H9 (cell line): ENCODE measurements around the gene ZNF467. TPM values are rescaled to one million over a fixed set of nuclear protein-coding genes. Genes with fewer than 3 reads are reported as not detected.

Experiments used
- DNase-seq: peaks from one replicate; pipeline ENCODE4 v3.0.0-alpha.2; 2017
- H2AFZ ChIP-seq: one replicate; pipeline ENCODE4 v1.6.1; 2013; ENCODE audit warnings: mild to moderate bottlenecking, low read length, control low read depth, moderate library complexity
- H2AK5ac ChIP-seq: 2 replicates; pipeline ENCODE4 v1.6.1; 2013; ENCODE audit warnings: low read length, control low read depth, mixed read lengths; ENCODE audit not compliant: insufficient read length
- H2BK120ac ChIP-seq: one replicate; pipeline ENCODE4 v1.6.1; 2013; ENCODE audit warnings: low read depth, mild to moderate bottlenecking, low read length, control low read depth, inconsistent platforms; ENCODE audit not compliant: poor library complexity, severe bottlenecking
- H2BK12ac ChIP-seq: 2 replicates; pipeline ENCODE4 v1.6.1; 2013; ENCODE audit warnings: low read length, control low read depth, mixed read lengths, low read depth; ENCODE audit not compliant: insufficient read length
- H2BK15ac ChIP-seq: 2 replicates; pipeline ENCODE4 v1.6.1; 2013; ENCODE audit warnings: low read depth, low read length, control low read depth
- H2BK20ac ChIP-seq: one replicate; pipeline ENCODE4 v1.6.1; 2013; ENCODE audit warnings: low read depth, mild to moderate bottlenecking, low read length, control low read depth, inconsistent platforms; ENCODE audit not compliant: poor library complexity, severe bottlenecking
- H2BK5ac ChIP-seq: 2 replicates; pipeline ENCODE4 v1.6.1; 2013; ENCODE audit warnings: low read length, control low read depth, mixed read lengths; ENCODE audit not compliant: insufficient read length
- H3K14ac ChIP-seq: 2 replicates; pipeline ENCODE4 v1.6.1; 2013; ENCODE audit warnings: low read length, control low read depth; ENCODE audit not compliant: insufficient read depth
- H3K18ac ChIP-seq: 2 replicates; pipeline ENCODE4 v1.6.1; 2013; ENCODE audit warnings: low read depth, mild to moderate bottlenecking, mixed read lengths, low read length, control low read depth; ENCODE audit not compliant: insufficient read length
- H3K23ac ChIP-seq: 2 replicates; pipeline ENCODE4 v1.6.1; 2013; ENCODE audit warnings: low read length, control low read depth, mixed read lengths, low read depth; ENCODE audit not compliant: insufficient read length
- H3K23me2 ChIP-seq: 2 replicates; pipeline ENCODE4 v1.6.1; 2013; ENCODE audit warnings: low read depth, mild to moderate bottlenecking, mixed read lengths, low read length, control low read depth; ENCODE audit not compliant: insufficient read length, poor library complexity, severe bottlenecking
- H3K27ac ChIP-seq: 2 replicates; pipeline ENCODE4 v1.5.1; 2013; ENCODE audit warnings: low read length, control low read depth, mixed read lengths, low read depth; ENCODE audit not compliant: insufficient read length
- H3K27me3 ChIP-seq: 2 replicates; pipeline ENCODE4 v1.6.1; 2013; ENCODE audit warnings: low read length, control low read depth, inconsistent platforms; ENCODE audit not compliant: insufficient read depth
- H3K4ac ChIP-seq: 2 replicates; pipeline ENCODE4 v1.6.1; 2013; ENCODE audit warnings: low read depth, mild to moderate bottlenecking, control low read depth, inconsistent platforms, low read length, moderate library complexity
- H3K4me1 ChIP-seq: 2 replicates; pipeline ENCODE4 v1.6.1; 2013; ENCODE audit warnings: low read length, control low read depth, inconsistent platforms; ENCODE audit not compliant: insufficient read depth
- H3K4me2 ChIP-seq: 2 replicates; pipeline ENCODE4 v1.6.1; 2013; ENCODE audit warnings: low read length, control low read depth, mixed read lengths; ENCODE audit not compliant: insufficient read length, insufficient read depth
- H3K56ac ChIP-seq: 2 replicates; pipeline ENCODE4 v1.6.1; 2013; ENCODE audit warnings: low read depth, mild to moderate bottlenecking, mixed read lengths, low read length, control low read depth; ENCODE audit not compliant: insufficient read length
- H3K79me1 ChIP-seq: 2 replicates; pipeline ENCODE4 v1.6.1; 2013; ENCODE audit warnings: low read depth, mild to moderate bottlenecking, moderate library complexity, low read length, control low read depth, inconsistent platforms; ENCODE audit not compliant: insufficient read depth, poor library complexity, severe bottlenecking
- H3K79me2 ChIP-seq: 2 replicates; pipeline ENCODE4 v1.6.1; 2013; ENCODE audit warnings: low read length, control low read depth, inconsistent platforms; ENCODE audit not compliant: insufficient read depth
- H3K9ac ChIP-seq: 2 replicates; pipeline ENCODE4 v1.6.1; 2013; ENCODE audit warnings: low read length, control low read depth, mixed read lengths; ENCODE audit not compliant: insufficient read length; ENCODE audit errors: extremely low read depth
- H3K9me3 ChIP-seq: one replicate; pipeline ENCODE4 v1.6.1; 2013; ENCODE audit warnings: low read depth, low read length, inconsistent platforms; ENCODE audit not compliant: control insufficient read depth
- H3T11ph ChIP-seq: one replicate; pipeline ENCODE4 v1.6.1; 2013; ENCODE audit warnings: mild to moderate bottlenecking, low read length, control low read depth, inconsistent platforms
- H4K20me1 ChIP-seq: one replicate; pipeline ENCODE4 v1.6.1; 2013; ENCODE audit not compliant: control insufficient read depth, insufficient read length, insufficient read depth
- H4K5ac ChIP-seq: 2 replicates; pipeline ENCODE4 v1.6.1; 2013; ENCODE audit warnings: low read depth, mild to moderate bottlenecking, mixed read lengths, low read length, control low read depth; ENCODE audit not compliant: insufficient read length
- H4K8ac ChIP-seq: replicated peaks from 2 replicates; pipeline ENCODE4 v1.6.1; 2013; ENCODE audit warnings: low read length, control low read depth, mixed read lengths, low read depth; ENCODE audit not compliant: insufficient read length
- H4K91ac ChIP-seq: 2 replicates; pipeline ENCODE4 v1.6.1; 2013; ENCODE audit warnings: low read depth, mild to moderate bottlenecking, moderate library complexity, mixed read lengths, low read length, control low read depth; ENCODE audit not compliant: insufficient read length
- H3K27ac Mint-ChIP-seq, 3 experiments: 2 replicates in 2 of 3; 3 replicates in 1 of 3; pipeline ENCODE4 v1.8.0; 2020 to 2021; ENCODE audit warnings: mixed read lengths in 3 of 3, mild to moderate bottlenecking in 1 of 3, moderate library complexity in 1 of 3
- H3K27me3 Mint-ChIP-seq: 2 replicates; pipeline ENCODE4 v1.8.0; 2021; ENCODE audit warnings: low read depth, mild to moderate bottlenecking, moderate library complexity, mixed read lengths
- H3K36me3 Mint-ChIP-seq, 3 experiments: 2 replicates in 2 of 3; 3 replicates in 1 of 3; pipeline ENCODE4 v1.8.0; 2020 to 2021; ENCODE audit warnings: low read depth in 3 of 3, mixed read lengths in 3 of 3; ENCODE audit not compliant: insufficient read depth in 1 of 3
- H3K4me1 Mint-ChIP-seq, 2 experiments: 2 replicates each; pipeline ENCODE4 v1.8.0; 2020; ENCODE audit warnings: mixed read lengths in 2 of 2
- H3K4me3 Mint-ChIP-seq, 2 experiments: 2 replicates in 1 of 2; 3 replicates in 1 of 2; pipeline ENCODE4 v1.8.0; 2020 to 2021; ENCODE audit warnings: mild to moderate bottlenecking in 2 of 2, mixed read lengths in 2 of 2, moderate library complexity in 1 of 2
- H3K9me3 Mint-ChIP-seq, 2 experiments: 2 replicates in 1 of 2; 3 replicates in 1 of 2; pipeline ENCODE4 v1.8.0; 2020; ENCODE audit warnings: mild to moderate bottlenecking in 2 of 2, mixed read lengths in 2 of 2, moderate library complexity in 1 of 2
- CTCF ChIP-seq: fragments of 200-600 bp; sonication (generic); conservative IDR thresholded peaks from 3 replicates; pipeline ENCODE4 v1.8.0; 2021; ENCODE audit warnings: antibody characterized with exemption, mild to moderate bottlenecking
- WGBS: extraction: QIAGEN DNeasy Blood & Tissue Kit; methylation state at CpG from one replicate; pipeline ENCODE4 v1.1.7; 2013; ENCODE audit warnings: missing lambda C conversion rate, low lambda C conversion rate, mixed read lengths; ENCODE audit not compliant: insufficient read length; ENCODE audit errors: extremely low coverage; 5-methylcytosine and 5-hydroxymethylcytosine counted together
- total RNA-seq: library from RNA; stranded (reverse); gene quantifications from 2 replicates; pipeline ENCODE4 v1.2.1, GENCODE V29; 2021

Gene ZNF467
- total RNA-seq, 1 experiment from 2014 or later: 0.31 TPM

GRCh38 chr7:149769915-149770314, 3.5 kb downstream of the ZNF467 start:
- Mint-ChIP-seq H3K4me3 (no peak overlapping the region), H3K4me1 (peaks cover 14 to 31% of the 10 kb centered on the region in 2 experiments), H3K27me3 (peaks cover 89% of the 10 kb centered on the region), H3K36me3 (no peaks in the 10 kb centered on the region; a peak in 1 of 7 replicates), H3K27ac (no peak overlapping the region), H3K9me3 (no peaks in the 10 kb centered on the region)
- no peak overlapping the region for H4K5ac ChIP-seq
- H3K79me1 ChIP-seq: no peaks in the 10 kb centered on the region
- no peak overlapping the region for H4K8ac ChIP-seq
- H3T11ph ChIP-seq: no peak overlapping the region
- H2BK120ac ChIP-seq: no peak overlapping the region
- no peak overlapping the region for H2AFZ ChIP-seq
- H3K9me3 ChIP-seq: no peaks in the 10 kb centered on the region
- no CpG with 5 or more reads among the region's 2 CpGs for WGBS
- H4K20me1 ChIP-seq: no peaks in the 10 kb centered on the region
- H2BK5ac ChIP-seq: no peak overlapping the region
- no peak overlapping the region for H3K4ac ChIP-seq
- no peak overlapping the region for H3K27ac ChIP-seq
- no peak overlapping the region for H3K56ac ChIP-seq
- no peak overlapping the region for H3K14ac ChIP-seq
- peaks cover 70% of the 10 kb centered on the region for H3K27me3 ChIP-seq
- H3K79me2 ChIP-seq: no peaks in the 10 kb centered on the region
- no peak overlapping the region for H3K9ac ChIP-seq
- no peaks in the 10 kb centered on the region for H3K4me1 ChIP-seq
- H4K91ac ChIP-seq: no peak overlapping the region
- no peak overlapping the region for H3K4me2 ChIP-seq
- H2BK12ac ChIP-seq: no peak overlapping the region
- DNase-seq: no peak
- H3K23ac ChIP-seq: no peak overlapping the region
- no peak for TF ChIP-seq CTCF
- no peak overlapping the region for H2BK20ac ChIP-seq
- no peak overlapping the region for H2BK15ac ChIP-seq
- no peak overlapping the region for H3K18ac ChIP-seq
- peaks cover 21% of the 10 kb centered on the region for H3K23me2 ChIP-seq
- H2AK5ac ChIP-seq: no peak overlapping the region
